Stimulated activated CD8-positive, alpha-beta memory T cell treated with anti-CD3 and anti-CD28 coated beads, Interleukin-12 subunit alpha, Interleukin-12 subunit beta, amount 100 ng/mL, for 4 hours (primary cell): ENCODE measurements around the gene SYF2.
"Not testable (repeated sequence)": the region's sequence is repeated elsewhere in the genome, so short reads cannot be mapped to it uniquely, and the experiment has no call there.

Experiments used
- DNase-seq: peaks from one replicate; pipeline ENCODE4 v3.0.0-alpha.2; 2020; ENCODE audit warnings: low read depth

SYF2 gene

GRCh38 chr1:25232027-25232865, at the start of gene SYF2:
TSS of gene SYF2 (minus strand) at chr1:25232502. CDS start at chr1:25232467, 35 bp downstream.
- peak; percentile 82 for DNase-seq

GRCh38 chr1:25279693-25280111, 47.4 kb upstream of the SYF2 start:
- DNase-seq: not testable (repeated sequence)

DNA sequence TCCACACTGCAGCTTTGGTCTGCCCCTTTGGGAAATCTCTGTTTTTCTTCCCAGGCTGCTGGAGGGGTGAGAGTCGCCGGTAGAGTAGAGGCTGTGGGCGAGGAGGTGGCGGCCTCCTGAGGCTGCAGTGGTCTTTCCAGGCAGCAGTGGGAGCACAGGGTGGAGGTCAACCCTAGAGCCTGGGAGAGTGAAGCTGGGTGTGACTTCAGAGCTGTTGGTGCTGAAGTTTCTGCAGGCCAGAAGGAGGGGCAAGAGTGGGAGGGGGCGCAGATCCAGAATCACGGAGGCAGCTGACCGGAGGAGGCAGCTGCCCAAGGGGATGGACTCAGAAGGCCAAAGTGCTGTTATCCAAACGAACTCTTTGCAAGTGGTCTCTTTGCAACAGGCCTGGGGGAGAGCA, 46.5 kb upstream of the SYF2 start:
- DNase-seq: not testable (repeated sequence)

DNA sequence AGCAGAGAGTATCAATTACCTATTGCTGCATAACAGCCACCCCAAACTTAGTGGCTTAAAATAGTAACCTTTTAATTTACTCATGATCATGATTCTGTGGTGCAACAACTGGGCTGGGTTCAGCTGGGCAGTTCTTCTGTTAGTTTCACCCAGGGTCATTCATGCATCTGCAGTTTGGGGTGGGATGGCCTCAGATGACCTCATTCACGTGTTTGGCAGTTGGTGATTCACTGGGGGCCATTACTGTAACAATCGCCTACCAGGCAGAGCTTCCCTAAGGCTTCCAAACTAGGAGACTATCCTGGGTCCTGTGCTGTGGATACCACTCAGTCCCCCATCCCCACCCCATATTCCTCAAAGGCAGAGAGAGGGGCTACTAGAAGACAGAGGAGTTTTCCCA, 46.1 kb upstream of the SYF2 start:
- not testable (repeated sequence) for DNase-seq

DNA sequence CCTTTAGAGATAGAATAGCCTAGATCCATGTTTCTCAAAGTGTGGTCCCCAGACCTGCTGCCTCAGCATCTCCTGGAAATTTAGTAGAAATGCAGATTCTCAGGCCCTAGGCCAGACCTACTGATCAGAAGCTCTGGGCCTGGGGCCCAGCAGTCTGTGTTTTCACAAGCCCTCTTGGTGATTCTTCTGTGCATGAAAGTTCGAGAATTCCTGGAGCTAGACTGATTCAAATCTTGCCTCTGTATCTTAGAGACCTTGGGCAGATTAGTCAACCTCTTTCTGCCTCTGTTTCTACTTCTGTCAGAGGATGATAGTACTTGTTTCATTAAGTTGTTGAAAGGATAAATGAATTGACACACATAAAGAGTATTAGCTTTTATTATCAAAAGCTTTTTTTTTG, 45.0 kb upstream of the SYF2 start:
- not testable (repeated sequence) for DNase-seq

GRCh38 chr1:25275648-25276047, 43.3 kb upstream of the SYF2 start:
- not testable (repeated sequence) for DNase-seq

- DNase-seq: not testable (repeated sequence)
Measured at GRCh38 chr1:25272238-25272637, 39.9 kb upstream of the SYF2 start, which contains the start of gene RHD. TSS of gene RHD (plus strand) at chr1:25272509. CDS start at chr1:25272548, 39 bp downstream.

DNA sequence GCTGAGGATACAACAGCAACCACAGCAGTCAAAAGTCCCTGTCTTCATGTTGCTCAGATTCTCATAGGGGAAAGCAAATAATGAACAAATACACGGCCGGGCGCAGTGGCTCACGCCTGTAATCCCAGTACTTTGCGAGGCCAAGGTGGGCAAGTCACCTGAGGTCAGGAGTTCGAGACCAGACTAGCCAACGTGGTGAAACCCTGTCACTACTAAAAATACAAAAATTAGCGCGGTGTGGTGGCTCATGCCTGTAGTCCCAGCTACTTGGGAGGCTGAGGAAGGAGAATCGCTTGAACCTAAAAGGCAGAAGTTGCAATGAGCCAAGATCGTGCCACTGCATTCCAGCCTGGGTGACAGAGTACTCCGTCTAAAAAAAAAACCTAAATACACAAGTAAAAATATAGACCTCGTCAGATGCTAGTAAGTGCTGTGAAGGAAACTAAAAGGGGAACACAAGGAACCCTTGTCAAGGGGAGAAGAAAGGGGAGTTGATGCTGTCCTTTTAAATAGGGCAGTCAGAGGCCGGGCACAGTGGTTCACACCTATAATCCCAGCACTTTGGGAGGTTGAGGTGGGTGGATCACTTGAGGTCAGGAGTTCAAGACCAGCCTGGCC, 36.0 kb upstream of the SYF2 start:
- not testable (repeated sequence) for DNase-seq

DNA sequence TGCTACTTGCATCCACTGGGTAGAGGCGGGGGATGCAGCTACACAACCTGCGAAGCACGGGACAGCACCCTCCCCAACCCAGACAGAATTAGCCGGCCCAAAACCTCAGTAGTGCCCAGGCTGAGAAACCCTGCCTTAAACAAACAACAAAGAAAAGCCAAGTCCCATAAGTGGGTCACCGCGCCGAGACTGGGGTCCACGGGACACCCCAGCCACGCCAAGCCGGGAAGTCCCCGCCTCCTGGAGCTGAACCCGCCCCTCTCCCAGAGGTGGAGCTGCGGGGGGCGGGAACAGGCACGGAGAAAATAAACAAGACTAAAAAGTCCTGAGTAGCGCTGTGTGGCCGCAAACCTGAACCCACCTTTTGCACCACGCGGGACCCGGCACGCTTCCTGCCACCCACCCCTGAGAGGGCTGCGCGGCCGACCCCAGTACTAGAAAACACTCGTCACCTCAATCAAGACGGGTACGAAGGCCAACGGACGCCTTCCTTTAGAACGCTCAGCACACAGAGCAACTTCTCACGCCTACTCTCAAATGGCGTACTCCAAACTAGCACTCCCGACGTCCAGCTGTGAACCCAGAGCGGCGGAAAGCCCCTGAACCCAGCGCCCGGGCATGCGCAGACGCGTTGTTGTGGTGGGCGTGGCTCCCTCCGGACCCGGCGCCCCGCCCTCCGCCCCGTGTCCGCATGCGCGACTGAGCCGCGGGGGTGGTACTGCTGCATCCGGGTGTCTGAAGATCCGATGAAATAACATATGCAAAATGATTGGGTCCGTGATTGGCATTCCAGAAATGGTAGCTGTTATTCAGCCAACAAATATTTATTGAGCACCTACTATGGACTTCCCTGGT, 35.2 kb upstream of the SYF2 start:
- peak; percentile 88 for DNase-seq

GRCh38 chr1:25266554-25267287, 34.4 kb upstream of the SYF2 start:
- DNase-seq: not testable (repeated sequence)

DNA sequence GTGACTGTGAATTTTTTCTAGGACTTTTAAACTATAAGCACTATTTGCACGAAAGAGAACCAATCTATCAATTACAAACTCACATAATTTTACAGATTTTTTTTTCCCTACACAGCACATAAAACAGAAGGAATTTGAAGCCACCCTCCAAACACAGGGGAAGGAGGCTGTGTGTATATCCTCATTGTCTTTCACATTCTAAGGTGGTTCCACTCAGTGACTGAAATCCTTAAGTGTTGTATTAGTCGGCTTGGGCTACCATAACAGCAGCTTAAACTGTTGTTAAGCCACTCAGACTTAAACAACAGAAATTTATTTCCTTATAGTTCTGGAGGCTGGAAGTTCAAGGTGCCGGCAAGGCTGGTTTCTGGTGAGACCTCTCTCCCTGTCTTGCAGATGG, 28.0 kb upstream of the SYF2 start:
- DNase-seq: not testable (repeated sequence)

DNA sequence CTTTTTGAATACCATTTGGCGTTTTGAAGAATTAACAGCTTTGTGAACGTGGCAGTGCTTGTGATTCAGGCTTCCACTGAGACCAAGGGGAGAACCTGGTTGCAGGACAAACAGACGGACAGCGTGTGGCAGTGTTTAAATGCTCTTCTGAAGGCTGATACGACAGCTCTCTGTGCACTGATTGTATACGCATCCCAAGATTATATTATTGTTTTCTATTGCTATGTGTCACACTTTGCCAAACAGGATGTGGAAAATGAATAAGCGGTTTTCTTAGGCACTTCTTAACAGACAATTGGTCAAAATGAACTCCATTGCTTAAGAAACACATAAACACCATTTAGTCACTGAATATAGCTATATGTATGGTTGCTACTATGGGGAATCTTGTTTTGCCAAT, 27.5 kb upstream of the SYF2 start:
- not testable (repeated sequence) for DNase-seq

DNA sequence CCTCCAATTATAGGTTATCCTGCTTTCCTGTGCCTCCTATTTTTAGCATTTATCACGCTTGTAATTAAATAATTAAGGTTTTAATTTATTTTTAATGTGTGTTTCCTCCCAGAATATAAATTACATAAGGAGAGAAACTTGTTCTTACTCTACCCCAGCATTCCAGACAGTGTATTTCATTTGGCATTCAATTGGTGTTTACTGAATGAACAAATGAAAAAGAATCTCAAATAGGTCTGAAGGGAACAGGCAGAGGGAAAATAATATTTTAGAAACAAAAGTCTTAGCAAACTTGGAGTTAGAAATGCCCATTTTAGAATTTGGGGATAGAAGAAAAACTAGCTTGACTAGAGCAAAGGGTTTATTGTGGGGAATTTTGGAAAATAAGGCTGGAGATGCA, 24.9 kb upstream of the SYF2 start:
- no peak for DNase-seq

GRCh38 chr1:25256578-25256965, 24.3 kb upstream of the SYF2 start:
- DNase-seq: no peak

- DNase-seq: no peak
Measured at GRCh38 chr1:25255706-25256577, 23.6 kb upstream of the SYF2 start.

- no peak for DNase-seq
Measured at GRCh38 chr1:25253911-25254310, 21.6 kb upstream of the SYF2 start.

- DNase-seq: no peak
Measured at GRCh38 chr1:25247829-25248754, 15.8 kb upstream of the SYF2 start.

DNA sequence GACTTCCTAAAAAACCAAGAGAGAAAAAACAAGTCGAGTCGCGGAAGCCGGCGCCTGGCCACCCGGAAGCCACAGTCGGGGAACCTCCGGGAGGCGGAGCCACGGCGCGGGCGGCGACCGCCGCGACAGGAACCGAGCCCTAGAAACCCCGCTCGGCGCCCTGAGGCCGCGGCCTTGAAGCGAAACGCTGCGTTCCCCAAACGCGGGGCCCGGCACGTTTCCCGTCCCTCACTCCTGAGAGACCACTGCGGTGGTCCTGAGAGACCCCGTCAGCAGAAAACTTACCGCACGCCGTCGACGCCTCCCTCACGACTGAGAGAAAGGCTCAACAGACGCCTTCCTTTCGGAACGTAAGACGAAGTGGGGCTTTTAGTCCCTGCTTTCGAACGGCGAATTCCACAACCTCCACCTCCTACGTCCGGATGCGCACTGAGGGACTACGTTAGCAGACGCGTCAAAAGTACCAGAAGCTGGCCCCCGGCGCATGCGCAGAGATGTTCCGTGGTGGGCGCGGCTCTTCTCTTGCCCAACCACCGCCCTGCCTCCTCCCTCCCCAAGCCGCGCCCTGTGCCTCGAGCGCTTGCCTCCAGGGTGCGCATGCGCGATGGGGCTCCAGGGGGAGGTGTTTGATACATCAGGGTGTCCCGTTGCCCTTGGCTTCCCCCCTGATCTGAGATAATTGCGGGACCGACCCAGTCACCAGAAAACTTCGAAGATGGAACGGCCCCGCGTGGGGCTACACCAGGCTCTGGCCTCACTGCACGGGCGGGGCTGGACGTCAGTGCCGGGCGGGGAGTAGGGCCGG, 14.9 kb upstream of the SYF2 start, which contains the start of gene RSRP1:
Gene RSRP1 (minus strand): TSS at position 431 of the 805 bp plus-strand sequence. CDS start 491 bp downstream, outside the sequence.
- DNase-seq: peak; percentile 100
